GM12878 (cell line): ENCODE measurements around the gene RAD51. TPM values are rescaled to one million over a fixed set of nuclear protein-coding genes. Genes with fewer than 3 reads are reported as not detected.

Experiments used
- ATF3 ChIP-seq: IDR thresholded peaks from 2 replicates; pipeline ENCODE4 v1.6.1; 2011; ENCODE audit warnings: low read depth, mild to moderate bottlenecking, low read length, moderate library complexity, borderline replicate concordance; ENCODE audit errors: extremely low read depth
- BRCA1 ChIP-seq: IDR thresholded peaks from 2 replicates; pipeline ENCODE4 v1.6.1; 2011; ENCODE audit warnings: low read depth, low read length, improper control_type of control experiment
- HDAC6 ChIP-seq: fragments of 200-600 bp; sonication (generic); IDR thresholded peaks from one replicate; pipeline ENCODE4 v1.8.0; 2017; ENCODE audit warnings: antibody characterized with exemption; ENCODE audit not compliant: unreplicated experiment
- IRF3 ChIP-seq: fragments of 450-650 bp; IDR thresholded peaks from 2 replicates; pipeline ENCODE4 v1.6.1; 2014; ENCODE audit warnings: mild to moderate bottlenecking
- KLF5 ChIP-seq: fragments of 450-650 bp; IDR thresholded peaks from 2 replicates; pipeline ENCODE4 v1.6.1; 2014; ENCODE audit warnings: mild to moderate bottlenecking; ENCODE audit not compliant: partially characterized antibody
- MTA2 ChIP-seq: fragments of 450-650 bp; IDR thresholded peaks from 2 replicates; pipeline ENCODE4 v1.6.1; 2016; ENCODE audit warnings: low read depth, mild to moderate bottlenecking, moderate library complexity
- MTA3 ChIP-seq: IDR thresholded peaks from 2 replicates; pipeline ENCODE4 v1.6.1; 2012; ENCODE audit warnings: low read length, inconsistent platforms, borderline replicate concordance
- PAX5 ChIP-seq: IDR thresholded peaks from 2 replicates; pipeline ENCODE4 v1.6.1; 2011; ENCODE audit warnings: low read depth, low read length, borderline replicate concordance
- PML ChIP-seq: IDR thresholded peaks from 2 replicates; pipeline ENCODE4 v1.6.1; 2012; ENCODE audit warnings: low read length, inconsistent platforms
- POLR2A ChIP-seq: IDR thresholded peaks from 2 replicates; pipeline ENCODE4 v1.6.1; 2011; ENCODE audit warnings: low read depth, mild to moderate bottlenecking, low read length
- POU2F2 ChIP-seq: IDR thresholded peaks from 3 replicates; pipeline ENCODE4 v1.6.1; 2011; ENCODE audit warnings: low read depth, mild to moderate bottlenecking, low read length, borderline replicate concordance
- RAD51 ChIP-seq: fragments of 450-650 bp; IDR thresholded peaks from 2 replicates; pipeline ENCODE4 v1.6.1; 2016; ENCODE audit warnings: moderate library complexity, mild to moderate bottlenecking, inconsistent platforms
- SPI1 ChIP-seq: IDR thresholded peaks from 2 replicates; pipeline ENCODE4 v1.6.1; 2011; ENCODE audit warnings: low read depth, mild to moderate bottlenecking, low read length, moderate library complexity, borderline replicate concordance; ENCODE audit not compliant: insufficient read depth
- TCF12 ChIP-seq: IDR thresholded peaks from 2 replicates; pipeline ENCODE4 v1.6.1; 2011; ENCODE audit warnings: low read depth, mild to moderate bottlenecking, low read length
- TCF3 ChIP-seq: IDR thresholded peaks from 2 replicates; pipeline ENCODE4 v1.6.1; 2012; ENCODE audit warnings: low read depth, mild to moderate bottlenecking, low read length, borderline replicate concordance; ENCODE audit not compliant: insufficient read depth
- YY1 ChIP-seq: IDR thresholded peaks from 2 replicates; pipeline ENCODE4 v1.6.1; 2011; ENCODE audit warnings: low read depth, mild to moderate bottlenecking, low read length
- ZNF274 ChIP-seq: IDR thresholded peaks from one replicate; pipeline ENCODE4 v1.8.0; 2011; ENCODE audit not compliant: insufficient read length, insufficient read depth
- ZNF384 ChIP-seq: IDR thresholded peaks from 2 replicates; pipeline ENCODE4 v1.6.1; 2012; ENCODE audit warnings: low read depth, mild to moderate bottlenecking, low read length, improper control_type of control experiment, borderline replicate concordance
- ZNF622 ChIP-seq: fragments of 450-650 bp; IDR thresholded peaks from 2 replicates; pipeline ENCODE4 v1.6.1; 2017; ENCODE audit warnings: mild to moderate bottlenecking, inconsistent platforms
- polyA plus RNA-seq, 11 experiments: library from polyadenylated mRNA; depleted of rRNA in 4 of 11; unstranded in 6 of 11; stranded (reverse) in 5 of 11; fragments of >200 nt; fragmentation: Nextera tagmentation in 4 of 11; fragmentation: Illumina TruSeq in 1 of 11; extraction: Ambion mirVana in 4 of 11; extraction: Trizol in 1 of 11; gene quantifications; 1 replicate in 1 of 11; 2 replicates in 10 of 11; pipeline versions ENCODE4 v1.2.1 to v1.2.3, GENCODE V29; 2011 to 2016; ENCODE audit warnings: inconsistent platforms in 2 of 11, missing spikeins in 2 of 11, low read depth in 1 of 11
- total RNA-seq, 4 experiments: library from RNA; depleted of rRNA in 3 of 4; stranded (reverse); fragments of >200 nt in 3 of 4; fragmentation: Illumina TruSeq in 1 of 4; extraction: Trizol in 1 of 4; gene quantifications; 2 replicates each; pipeline versions ENCODE4 v1.2.1 to v1.2.3, GENCODE V29; 2013 to 2021
- TF ChIP-seq, protein P1 (sequence below): fragments of 150-350 bp; IDR thresholded peaks from 2 replicates; pipeline ENCODE4 v1.6.1; 2016; ENCODE audit warnings: low read depth, low read length
- TF ChIP-seq, protein P2 (sequence below): IDR thresholded peaks from 2 replicates; pipeline ENCODE4 v1.6.1; 2012; ENCODE audit warnings: low read depth, low read length, improper control_type of control experiment
- TF ChIP-seq, protein P3 (sequence below): fragments of 450-650 bp; IDR thresholded peaks from 2 replicates; pipeline ENCODE4 v1.6.1; 2017; ENCODE audit warnings: mild to moderate bottlenecking, low read depth, inconsistent platforms; ENCODE audit not compliant: poor library complexity, severe bottlenecking

The RAD51 gene
- total and polyA plus RNA-seq, 10 of the 15 experiments (the other 5 are each of a cell fraction or from before 2014, with no cell fraction given), result 13.1 to 55.0 (median 30.6) TPM

DNA sequence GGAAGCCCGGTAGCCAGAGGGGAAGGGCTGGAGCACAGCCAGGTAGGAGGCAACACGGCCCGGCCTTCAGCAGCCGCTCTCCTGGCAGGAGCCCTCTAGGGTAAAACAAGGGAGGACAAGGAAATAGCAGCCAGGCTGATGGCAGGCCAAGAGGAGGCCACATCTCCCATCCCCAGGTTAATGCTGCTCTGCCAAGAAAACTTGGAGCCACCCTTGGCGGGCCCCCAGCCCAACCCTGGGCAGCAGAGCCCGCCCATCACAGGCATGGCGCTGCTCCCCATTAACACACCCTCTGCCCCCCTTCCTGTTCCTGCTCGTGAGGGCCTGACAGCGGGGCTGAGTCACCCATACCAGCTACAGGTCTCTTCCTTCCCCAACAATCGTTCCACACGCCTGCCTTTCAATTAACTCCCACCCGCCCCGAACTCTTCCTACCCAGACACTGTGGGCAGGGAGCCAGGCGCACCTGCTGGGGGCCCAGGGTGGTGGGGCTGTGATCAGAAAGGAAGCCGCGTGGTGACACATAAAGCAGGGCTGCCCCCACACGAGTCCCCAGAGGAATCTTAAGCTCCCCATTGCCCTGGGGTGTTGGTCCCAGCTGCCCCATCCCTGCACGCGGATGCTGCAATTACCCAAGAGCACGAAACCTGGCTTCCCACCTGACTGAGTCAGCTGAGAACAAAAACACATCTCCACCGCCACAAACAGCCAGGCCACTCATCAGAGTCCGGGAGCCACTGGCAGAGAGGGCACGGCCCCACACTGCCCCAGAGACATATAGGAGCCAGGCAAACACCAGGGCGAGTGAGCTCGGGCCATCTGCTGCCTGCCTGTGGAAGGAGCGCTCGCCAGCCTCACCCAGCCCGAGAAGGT is 74.5 kb downstream of the RAD51 start, which contains the start of gene C15orf62 (continued):
- TF ChIP-seq, protein P1, sequence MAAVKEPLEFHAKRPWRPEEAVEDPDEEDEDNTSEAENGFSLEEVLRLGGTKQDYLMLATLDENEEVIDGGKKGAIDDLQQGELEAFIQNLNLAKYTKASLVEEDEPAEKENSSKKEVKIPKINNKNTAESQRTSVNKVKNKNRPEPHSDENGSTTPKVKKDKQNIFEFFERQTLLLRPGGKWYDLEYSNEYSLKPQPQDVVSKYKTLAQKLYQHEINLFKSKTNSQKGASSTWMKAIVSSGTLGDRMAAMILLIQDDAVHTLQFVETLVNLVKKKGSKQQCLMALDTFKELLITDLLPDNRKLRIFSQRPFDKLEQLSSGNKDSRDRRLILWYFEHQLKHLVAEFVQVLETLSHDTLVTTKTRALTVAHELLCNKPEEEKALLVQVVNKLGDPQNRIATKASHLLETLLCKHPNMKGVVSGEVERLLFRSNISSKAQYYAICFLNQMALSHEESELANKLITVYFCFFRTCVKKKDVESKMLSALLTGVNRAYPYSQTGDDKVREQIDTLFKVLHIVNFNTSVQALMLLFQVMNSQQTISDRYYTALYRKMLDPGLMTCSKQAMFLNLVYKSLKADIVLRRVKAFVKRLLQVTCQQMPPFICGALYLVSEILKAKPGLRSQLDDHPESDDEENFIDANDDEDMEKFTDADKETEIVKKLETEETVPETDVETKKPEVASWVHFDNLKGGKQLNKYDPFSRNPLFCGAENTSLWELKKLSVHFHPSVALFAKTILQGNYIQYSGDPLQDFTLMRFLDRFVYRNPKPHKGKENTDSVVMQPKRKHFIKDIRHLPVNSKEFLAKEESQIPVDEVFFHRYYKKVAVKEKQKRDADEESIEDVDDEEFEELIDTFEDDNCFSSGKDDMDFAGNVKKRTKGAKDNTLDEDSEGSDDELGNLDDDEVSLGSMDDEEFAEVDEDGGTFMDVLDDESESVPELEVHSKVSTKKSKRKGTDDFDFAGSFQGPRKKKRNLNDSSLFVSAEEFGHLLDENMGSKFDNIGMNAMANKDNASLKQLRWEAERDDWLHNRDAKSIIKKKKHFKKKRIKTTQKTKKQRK, result no peak
- TF ChIP-seq HDAC6, result no peak
- TF ChIP-seq POU2F2, result no peak
- no peak for TF ChIP-seq SPI1
- TF ChIP-seq TCF3, result peak; percentile 79; the same call in 1 of the 2 replicates
- no peak for TF ChIP-seq IRF3
- TF ChIP-seq BRCA1, result no peak
- TF ChIP-seq MTA3, result no peak
- TF ChIP-seq POLR2A, result no peak; the same call in 1 of the 2 replicates
- no peak for TF ChIP-seq ATF3
- TF ChIP-seq ZNF622, result no peak
- TF ChIP-seq, protein P2, sequence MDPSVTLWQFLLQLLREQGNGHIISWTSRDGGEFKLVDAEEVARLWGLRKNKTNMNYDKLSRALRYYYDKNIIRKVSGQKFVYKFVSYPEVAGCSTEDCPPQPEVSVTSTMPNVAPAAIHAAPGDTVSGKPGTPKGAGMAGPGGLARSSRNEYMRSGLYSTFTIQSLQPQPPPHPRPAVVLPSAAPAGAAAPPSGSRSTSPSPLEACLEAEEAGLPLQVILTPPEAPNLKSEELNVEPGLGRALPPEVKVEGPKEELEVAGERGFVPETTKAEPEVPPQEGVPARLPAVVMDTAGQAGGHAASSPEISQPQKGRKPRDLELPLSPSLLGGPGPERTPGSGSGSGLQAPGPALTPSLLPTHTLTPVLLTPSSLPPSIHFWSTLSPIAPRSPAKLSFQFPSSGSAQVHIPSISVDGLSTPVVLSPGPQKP, result no peak
- TF ChIP-seq YY1, result peak; percentile 51; the same call in 1 of the 2 replicates
- peak; percentile 43; the same call in 1 of the 2 replicates for TF ChIP-seq RAD51
- TF ChIP-seq ZNF274, result no peak
- peak; percentile 56; the same call in 1 of the 2 replicates for TF ChIP-seq TCF12
- TF ChIP-seq, protein P3, sequence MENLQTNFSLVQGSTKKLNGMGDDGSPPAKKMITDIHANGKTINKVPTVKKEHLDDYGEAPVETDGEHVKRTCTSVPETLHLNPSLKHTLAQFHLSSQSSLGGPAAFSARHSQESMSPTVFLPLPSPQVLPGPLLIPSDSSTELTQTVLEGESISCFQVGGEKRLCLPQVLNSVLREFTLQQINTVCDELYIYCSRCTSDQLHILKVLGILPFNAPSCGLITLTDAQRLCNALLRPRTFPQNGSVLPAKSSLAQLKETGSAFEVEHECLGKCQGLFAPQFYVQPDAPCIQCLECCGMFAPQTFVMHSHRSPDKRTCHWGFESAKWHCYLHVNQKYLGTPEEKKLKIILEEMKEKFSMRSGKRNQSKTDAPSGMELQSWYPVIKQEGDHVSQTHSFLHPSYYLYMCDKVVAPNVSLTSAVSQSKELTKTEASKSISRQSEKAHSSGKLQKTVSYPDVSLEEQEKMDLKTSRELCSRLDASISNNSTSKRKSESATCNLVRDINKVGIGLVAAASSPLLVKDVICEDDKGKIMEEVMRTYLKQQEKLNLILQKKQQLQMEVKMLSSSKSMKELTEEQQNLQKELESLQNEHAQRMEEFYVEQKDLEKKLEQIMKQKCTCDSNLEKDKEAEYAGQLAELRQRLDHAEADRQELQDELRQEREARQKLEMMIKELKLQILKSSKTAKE, result no peak
- TF ChIP-seq KLF5, result no peak
- peak; percentile 48 for TF ChIP-seq MTA2
- TF ChIP-seq PAX5, result peak; percentile 62; the same call in 1 of the 2 replicates
- no peak for TF ChIP-seq PML
- TF ChIP-seq ZNF384, result no peak
